Ishikawa (cell line): ENCODE measurements around the gene MIX23.

Source experiments
- CEBPB ChIP-seq: IDR thresholded peaks from 2 replicates; pipeline ENCODE4 v1.6.1; 2012
- CREB1 ChIP-seq: IDR thresholded peaks from 2 replicates; pipeline ENCODE4 v1.6.1; 2012; ENCODE audit warnings: low read depth
- EGR1 ChIP-seq: IDR thresholded peaks from 2 replicates; pipeline ENCODE4 v1.6.1; 2012
- EP300 ChIP-seq: IDR thresholded peaks from 2 replicates; pipeline ENCODE4 v1.6.1; 2012; ENCODE audit warnings: borderline replicate concordance
- FOXM1 ChIP-seq: IDR thresholded peaks from 2 replicates; pipeline ENCODE4 v1.6.1; 2012; ENCODE audit warnings: low read depth, borderline replicate concordance
- MAX ChIP-seq: IDR thresholded peaks from 2 replicates; pipeline ENCODE4 v1.6.1; 2012
- NFIC ChIP-seq: IDR thresholded peaks from 2 replicates; pipeline ENCODE4 v1.6.1; 2012
- RAD21 ChIP-seq: IDR thresholded peaks from 2 replicates; pipeline ENCODE4 v1.6.1; 2012; ENCODE audit warnings: low read depth
- TAF1 ChIP-seq: IDR thresholded peaks from 2 replicates; pipeline ENCODE4 v1.6.1; 2012; ENCODE audit warnings: low read depth, mild to moderate bottlenecking
- TCF12 ChIP-seq: IDR thresholded peaks from 2 replicates; pipeline ENCODE4 v1.6.1; 2012; ENCODE audit warnings: low read depth
- TEAD4 ChIP-seq: IDR thresholded peaks from 2 replicates; pipeline ENCODE4 v1.6.1; 2012
- USF1 ChIP-seq: IDR thresholded peaks from 2 replicates; pipeline ENCODE4 v1.6.1; 2012
- YY1 ChIP-seq: IDR thresholded peaks from 2 replicates; pipeline ENCODE4 v1.6.1; 2012; ENCODE audit warnings: low read depth
- ZBTB7A ChIP-seq: IDR thresholded peaks from 2 replicates; pipeline ENCODE4 v1.6.1; 2012; ENCODE audit warnings: low read depth
- TF ChIP-seq, protein P1 (sequence below): IDR thresholded peaks from 2 replicates; pipeline ENCODE4 v1.6.1; 2012; ENCODE audit warnings: low read depth, mild to moderate bottlenecking

MIX23 gene

GRCh38 chr3:122377975-122378374, 5.1 kb downstream of the MIX23 start:
- TF ChIP-seq YY1 = no peak
- TF ChIP-seq RAD21 = no peak
- TF ChIP-seq CEBPB = no peak
- no peak for TF ChIP-seq FOXM1
- TF ChIP-seq ZBTB7A = no peak
- no peak for TF ChIP-seq NFIC
- no peak for TF ChIP-seq TAF1

GRCh38 chr3:122374034-122374433, 9.0 kb downstream of the MIX23 start:
- TF ChIP-seq FOXM1 (no peak), CREB1 (no peak), TAF1 (no peak), USF1 (no peak), EP300 (no peak), CEBPB (no peak), ZBTB7A (no peak)

DNA sequence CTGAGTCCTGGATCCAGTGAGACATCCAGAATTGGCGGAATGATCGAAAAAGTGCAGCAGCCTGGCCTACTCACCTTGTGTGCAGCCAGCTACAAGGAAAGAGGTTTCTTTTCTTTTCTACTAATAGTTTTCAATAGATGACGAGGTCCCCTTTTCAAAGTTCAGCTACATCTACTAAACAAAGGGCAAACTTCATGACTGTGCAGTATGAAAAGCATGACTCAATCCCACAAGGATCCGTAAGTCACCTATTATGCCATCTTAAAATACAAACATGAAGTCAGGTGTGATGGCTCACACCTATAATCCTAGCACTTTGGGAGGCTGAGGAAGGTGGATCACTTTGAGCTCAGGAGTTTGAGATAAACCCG, 16.7 kb downstream of the MIX23 start:
- TF ChIP-seq TAF1 (no peak), MAX (no peak), EP300 (no peak)
- TF ChIP-seq, protein P1, sequence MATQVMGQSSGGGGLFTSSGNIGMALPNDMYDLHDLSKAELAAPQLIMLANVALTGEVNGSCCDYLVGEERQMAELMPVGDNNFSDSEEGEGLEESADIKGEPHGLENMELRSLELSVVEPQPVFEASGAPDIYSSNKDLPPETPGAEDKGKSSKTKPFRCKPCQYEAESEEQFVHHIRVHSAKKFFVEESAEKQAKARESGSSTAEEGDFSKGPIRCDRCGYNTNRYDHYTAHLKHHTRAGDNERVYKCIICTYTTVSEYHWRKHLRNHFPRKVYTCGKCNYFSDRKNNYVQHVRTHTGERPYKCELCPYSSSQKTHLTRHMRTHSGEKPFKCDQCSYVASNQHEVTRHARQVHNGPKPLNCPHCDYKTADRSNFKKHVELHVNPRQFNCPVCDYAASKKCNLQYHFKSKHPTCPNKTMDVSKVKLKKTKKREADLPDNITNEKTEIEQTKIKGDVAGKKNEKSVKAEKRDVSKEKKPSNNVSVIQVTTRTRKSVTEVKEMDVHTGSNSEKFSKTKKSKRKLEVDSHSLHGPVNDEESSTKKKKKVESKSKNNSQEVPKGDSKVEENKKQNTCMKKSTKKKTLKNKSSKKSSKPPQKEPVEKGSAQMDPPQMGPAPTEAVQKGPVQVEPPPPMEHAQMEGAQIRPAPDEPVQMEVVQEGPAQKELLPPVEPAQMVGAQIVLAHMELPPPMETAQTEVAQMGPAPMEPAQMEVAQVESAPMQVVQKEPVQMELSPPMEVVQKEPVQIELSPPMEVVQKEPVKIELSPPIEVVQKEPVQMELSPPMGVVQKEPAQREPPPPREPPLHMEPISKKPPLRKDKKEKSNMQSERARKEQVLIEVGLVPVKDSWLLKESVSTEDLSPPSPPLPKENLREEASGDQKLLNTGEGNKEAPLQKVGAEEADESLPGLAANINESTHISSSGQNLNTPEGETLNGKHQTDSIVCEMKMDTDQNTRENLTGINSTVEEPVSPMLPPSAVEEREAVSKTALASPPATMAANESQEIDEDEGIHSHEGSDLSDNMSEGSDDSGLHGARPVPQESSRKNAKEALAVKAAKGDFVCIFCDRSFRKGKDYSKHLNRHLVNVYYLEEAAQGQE = no peak

- TF ChIP-seq CREB1 (no peak), ZBTB7A (no peak), CEBPB (no peak)
Observed at GRCh38 chr3:122365073-122365472, 18.0 kb downstream of the MIX23 start.

DNA sequence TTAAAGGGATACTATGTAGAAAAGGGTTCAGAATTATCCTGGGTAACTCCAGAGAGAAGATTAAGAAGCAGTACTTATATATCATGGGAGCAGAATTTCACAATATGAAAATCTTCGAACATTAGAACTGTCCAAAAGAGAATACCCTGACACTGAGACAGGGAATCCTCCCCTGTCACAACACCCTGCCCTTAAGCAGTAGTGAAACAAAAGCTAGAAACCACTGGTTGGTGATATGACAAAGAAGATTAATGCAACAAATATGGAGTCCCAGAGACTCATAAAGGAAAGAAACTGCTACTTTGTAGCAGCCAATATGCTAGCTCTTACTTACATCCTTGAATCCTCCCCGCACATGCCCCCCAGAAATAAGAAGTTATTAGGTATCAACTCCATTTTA, 18.5 kb downstream of the MIX23 start:
- TF ChIP-seq EGR1 (no peak), FOXM1 (no peak), RAD21 (no peak)

DNA sequence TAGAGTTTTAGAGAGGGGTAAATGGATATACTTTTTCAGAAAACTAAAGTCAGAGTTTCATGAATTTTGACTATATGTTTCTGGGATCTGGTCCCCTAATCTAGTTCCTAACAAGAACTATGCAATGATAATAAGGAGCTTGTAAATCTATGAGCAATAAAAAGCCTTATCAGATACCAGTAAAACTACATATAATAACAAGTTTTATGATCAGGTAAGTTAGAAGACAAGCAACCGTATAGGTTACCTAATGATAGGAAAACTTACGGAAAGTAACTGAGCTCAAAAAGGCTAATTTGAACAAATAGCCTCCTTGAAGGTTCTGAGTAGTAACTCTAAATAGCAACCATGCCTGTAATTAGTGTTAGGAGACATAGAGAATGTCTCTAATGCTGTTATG, 21.0 kb downstream of the MIX23 start:
- TF ChIP-seq TCF12 (no peak), MAX (no peak), FOXM1 (no peak), TEAD4 (no peak)

DNA sequence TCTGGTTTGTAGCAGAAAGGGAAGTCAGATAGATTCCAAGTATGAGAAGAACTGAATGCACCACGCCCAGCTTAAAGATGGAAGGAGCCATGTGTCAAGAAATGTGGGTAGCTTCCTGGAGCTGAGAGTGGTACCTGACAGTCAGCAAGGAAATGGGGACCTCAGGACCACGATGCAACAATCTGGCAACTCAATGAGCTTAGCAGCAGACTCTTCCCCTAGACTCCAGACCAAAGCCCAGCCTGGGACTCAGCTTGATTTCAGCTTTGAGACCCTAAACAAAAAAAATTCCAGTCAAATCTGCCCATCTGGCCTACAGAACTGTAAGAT, 24.4 kb downstream of the MIX23 start:
- TF ChIP-seq YY1 = no peak
- TF ChIP-seq EGR1 = no peak

GRCh38 chr3:122357828-122358702, 25.0 kb downstream of the MIX23 start:
- TF ChIP-seq TAF1 (no peak), EGR1 (no peak), YY1 (no peak), RAD21 (no peak), TCF12 (no peak), FOXM1 (no peak), CEBPB (no peak), EP300 (no peak), NFIC (no peak), CREB1 (no peak)

GRCh38 chr3:122356402-122356801, 26.6 kb downstream of the MIX23 start:
- TF ChIP-seq TAF1 = no peak
- peak; percentile 65 for TF ChIP-seq RAD21
- TF ChIP-seq FOXM1 = no peak
- no peak for TF ChIP-seq TEAD4
- TF ChIP-seq YY1 = peak; percentile 74
- no peak for TF ChIP-seq USF1

GRCh38 chr3:122355612-122356011, 27.4 kb downstream of the MIX23 start:
- TF ChIP-seq TCF12 (no peak), YY1 (no peak)
